ENCODE measurements around the gene COCH.

DNA sequence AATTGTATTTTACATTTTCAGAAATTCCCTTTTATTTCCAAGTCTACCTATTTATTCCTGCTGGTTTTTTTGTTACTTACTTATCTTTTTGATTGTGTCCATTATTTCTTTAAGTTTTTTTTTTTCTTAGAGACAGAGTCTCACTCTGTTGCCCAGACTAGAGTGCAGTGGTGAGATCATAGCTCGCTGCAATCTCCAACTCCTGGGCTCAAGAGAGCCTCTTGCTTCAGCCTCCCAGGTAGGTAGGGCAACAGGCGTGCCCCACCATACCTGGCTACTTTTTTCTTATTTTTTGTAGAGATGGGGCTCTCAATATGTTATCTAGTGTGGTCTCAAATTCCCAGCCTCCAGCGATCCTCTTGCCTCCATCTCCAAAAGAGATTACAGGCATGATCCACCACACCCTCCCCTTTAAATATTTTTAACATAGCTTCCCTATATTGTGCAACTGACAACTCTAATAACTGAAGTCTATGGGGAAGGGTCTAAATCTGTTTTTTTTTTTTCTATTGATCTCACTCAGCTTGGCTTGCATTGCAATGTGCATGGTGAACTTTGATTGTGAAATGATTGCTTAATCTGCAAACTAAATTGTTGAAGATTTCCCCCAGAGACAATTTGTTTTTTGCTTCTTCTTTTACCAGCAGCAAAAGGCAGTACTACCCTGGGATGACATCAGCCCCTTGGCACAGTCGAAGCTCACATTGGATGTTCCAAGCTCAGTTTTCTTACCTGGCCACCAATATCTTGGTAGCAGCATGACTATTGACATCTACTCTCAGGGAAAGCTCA is 25.7 kb upstream of the COCH start:
- TF ChIP-seq, protein P1, sequence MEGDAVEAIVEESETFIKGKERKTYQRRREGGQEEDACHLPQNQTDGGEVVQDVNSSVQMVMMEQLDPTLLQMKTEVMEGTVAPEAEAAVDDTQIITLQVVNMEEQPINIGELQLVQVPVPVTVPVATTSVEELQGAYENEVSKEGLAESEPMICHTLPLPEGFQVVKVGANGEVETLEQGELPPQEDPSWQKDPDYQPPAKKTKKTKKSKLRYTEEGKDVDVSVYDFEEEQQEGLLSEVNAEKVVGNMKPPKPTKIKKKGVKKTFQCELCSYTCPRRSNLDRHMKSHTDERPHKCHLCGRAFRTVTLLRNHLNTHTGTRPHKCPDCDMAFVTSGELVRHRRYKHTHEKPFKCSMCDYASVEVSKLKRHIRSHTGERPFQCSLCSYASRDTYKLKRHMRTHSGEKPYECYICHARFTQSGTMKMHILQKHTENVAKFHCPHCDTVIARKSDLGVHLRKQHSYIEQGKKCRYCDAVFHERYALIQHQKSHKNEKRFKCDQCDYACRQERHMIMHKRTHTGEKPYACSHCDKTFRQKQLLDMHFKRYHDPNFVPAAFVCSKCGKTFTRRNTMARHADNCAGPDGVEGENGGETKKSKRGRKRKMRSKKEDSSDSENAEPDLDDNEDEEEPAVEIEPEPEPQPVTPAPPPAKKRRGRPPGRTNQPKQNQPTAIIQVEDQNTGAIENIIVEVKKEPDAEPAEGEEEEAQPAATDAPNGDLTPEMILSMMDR (conservative IDR thresholded peaks at IDR 0.05): no peak
- TF ChIP-seq EZH2 (IDR thresholded peaks at IDR 0.05; ENCODE audit: low read depth): no peak
